ENCODE data around the gene ADRA2C.

GRCh38 chr4:3771939-3772495 lies 5.8 kb downstream of the ADRA2C start:
- no peak for TF ChIP-seq CTCF (IDR thresholded peaks at IDR 0.05; ENCODE audit: poor library complexity, severe bottlenecking)
- TF ChIP-seq SMC3 (conservative IDR thresholded peaks at IDR 0.05; ENCODE audit: poor library complexity), result no peak
- TF ChIP-seq EZH2 (IDR thresholded peaks at IDR 0.05; ENCODE audit: borderline replicate concordance, insufficient read depth, low read length, poor library complexity, severe bottlenecking), result no peak

All from neural cell (in vitro differentiated cells).